K562 (cell line): ENCODE data around the gene PRKD1. TPM values are rescaled to one million over a fixed set of nuclear protein-coding genes. Genes with fewer than 3 reads are reported as not detected.

ENCODE experiments used
- BDP1 ChIP-seq: IDR thresholded peaks from 3 replicates; pipeline ENCODE4 v1.6.1; 2011; ENCODE audit not compliant: insufficient read length, insufficient read depth
- BRCA1 ChIP-seq, 2 experiments: fragments of 450-650 bp in 1 of 2; sonication (generic) in 1 of 2; formaldehyde crosslinking in 1 of 2; IDR thresholded peaks; 2 replicates each; pipeline versions ENCODE4 v1.5.0 to v1.6.1; 2017 to 2020; ENCODE audit warnings: mild to moderate bottlenecking in 1 of 2, missing genetic modification reagents in 1 of 2
- CCNT2 ChIP-seq: IDR thresholded peaks from 2 replicates; pipeline ENCODE4 v1.6.1; 2011; ENCODE audit warnings: borderline replicate concordance, low read depth, mild to moderate bottlenecking, moderate library complexity, mixed read lengths, low read length; ENCODE audit not compliant: insufficient read length; ENCODE audit errors: extremely low read depth
- CHD4 ChIP-seq: fragments of 200-600 bp; sonication (generic); IDR thresholded peaks from 3 replicates; pipeline ENCODE4 v1.6.1; 2012; ENCODE audit warnings: low read depth, mild to moderate bottlenecking, mixed read lengths, low read length, inconsistent platforms; ENCODE audit not compliant: insufficient read depth, insufficient replicate concordance, poor library complexity, severe bottlenecking
- CTBP1 ChIP-seq: fragments of 450-650 bp; IDR thresholded peaks from 2 replicates; pipeline ENCODE4 v1.6.1; 2016; ENCODE audit warnings: borderline replicate concordance
- DDX20 ChIP-seq: fragments of 450-650 bp; IDR thresholded peaks from 2 replicates; pipeline ENCODE4 v1.6.1; 2016; ENCODE audit warnings: missing genetic modification characterization, low read depth, mild to moderate bottlenecking, missing compliant biosample characterization, moderate library complexity
- E2F1 ChIP-seq: sonication (generic); formaldehyde crosslinking; IDR thresholded peaks from 2 replicates; pipeline ENCODE4 v1.8.1; 2023; ENCODE audit warnings: mild to moderate bottlenecking, missing genetic modification reagents, moderate library complexity
- ELF1 ChIP-seq: fragments of 200-800 bp; sonication (Bioruptor generic); IDR thresholded peaks from 2 replicates; pipeline ENCODE4 v1.6.1; 2016; ENCODE audit warnings: missing genetic modification characterization, missing compliant biosample characterization
- SMAD1 ChIP-seq: fragments of 150-350 bp; IDR thresholded peaks from 2 replicates; pipeline ENCODE4 v1.6.1; 2014; ENCODE audit warnings: low read length, low read depth; ENCODE audit not compliant: partially characterized antibody
- SMAD2 ChIP-seq: fragments of 150-350 bp; IDR thresholded peaks from 2 replicates; pipeline ENCODE4 v1.6.1; 2014; ENCODE audit warnings: low read depth, mild to moderate bottlenecking, low read length
- SMARCA5 ChIP-seq: fragments of 450-650 bp; IDR thresholded peaks from 2 replicates; pipeline ENCODE4 v1.6.1; 2016
- SRF ChIP-seq, 2 experiments: fragments of 250-450, 450-650 bp in 1 of 2; sonication (Bioruptor Pico) in 1 of 2; sonication (generic) in 1 of 2; formaldehyde crosslinking; IDR thresholded peaks; 2 replicates each; pipeline versions ENCODE4 v1.5.0 to v1.5.1; 2020 to 2022; ENCODE audit warnings: mild to moderate bottlenecking in 1 of 2, missing genetic modification reagents in 1 of 2
- XRCC5 ChIP-seq: fragments of 200-400 bp; formaldehyde crosslinking; IDR thresholded peaks from 2 replicates; pipeline ENCODE4 v1.6.1; 2017; ENCODE audit warnings: low read depth, mild to moderate bottlenecking, low read length
- ZNF212 ChIP-seq: fragments of 450-650 bp; formaldehyde crosslinking; IDR thresholded peaks from 2 replicates; pipeline ENCODE4 v1.4.0; 2020; ENCODE audit warnings: mild to moderate bottlenecking
- polyA plus RNA-seq, 8 experiments: library from polyadenylated mRNA; depleted of rRNA in 4 of 8; stranded (reverse) in 5 of 8; unstranded in 3 of 8; fragments of >200 nt; fragmentation: Nextera tagmentation in 2 of 8; fragmentation: Illumina TruSeq in 1 of 8; extraction: Ambion mirVana in 2 of 8; extraction: Trizol in 1 of 8; gene quantifications; 2 replicates each; pipeline versions ENCODE4 v1.2.1 to v1.2.3, GENCODE V29; 2011 to 2014; ENCODE audit warnings: inconsistent platforms in 1 of 8, missing spikeins in 1 of 8
- total RNA-seq, 7 experiments: library from RNA; depleted of rRNA in 6 of 7; stranded (reverse); fragments of >200 nt in 6 of 7; fragmentation: Illumina TruSeq in 2 of 7; extraction: Trizol in 2 of 7; gene quantifications; 2 replicates each; pipeline versions ENCODE4 v1.2.1 to v1.2.3, GENCODE V29; 2011 to 2021; ENCODE audit warnings: low replicate concordance in 1 of 7
- TF ChIP-seq, protein P1 (sequence below), 2 experiments: IDR thresholded peaks in 1 of 2; conservative IDR thresholded peaks in 1 of 2; 2 replicates each; pipeline ENCODE4 v1.6.1; 2016; ENCODE audit warnings: low read depth in 2 of 2, mild to moderate bottlenecking in 1 of 2, missing compliant biosample characterization in 1 of 2, missing genetic modification characterization in 1 of 2, moderate library complexity in 1 of 2
- TF ChIP-seq, protein P2 (sequence below): fragments of 200-800 bp; sonication (Bioruptor generic); IDR thresholded peaks from 2 replicates; pipeline ENCODE4 v1.6.1; 2017; ENCODE audit warnings: missing genetic modification characterization, missing compliant biosample characterization
- TF ChIP-seq, protein P3 (sequence below), 2 experiments: fragments of 200-800 bp in 1 of 2; sonication (Bioruptor generic) in 1 of 2; sonication (generic) in 1 of 2; formaldehyde crosslinking in 1 of 2; IDR thresholded peaks in 1 of 2; conservative IDR thresholded peaks in 1 of 2; 2 replicates each; pipeline versions ENCODE4 v1.5.0 to v1.6.1; 2016 to 2020; ENCODE audit warnings: missing compliant biosample characterization in 1 of 2, missing genetic modification characterization in 1 of 2, missing genetic modification reagents in 1 of 2
- TF ChIP-seq, protein P4 (sequence below): sonication (generic); formaldehyde crosslinking; IDR thresholded peaks from 2 replicates; pipeline ENCODE4 v1.9.0; 2022; ENCODE audit warnings: mild to moderate bottlenecking, missing genetic modification reagents

PRKD1 gene
- total and polyA plus RNA-seq, 9 of the 15 experiments (the other 6 are each of a cell fraction or from before 2014, with no cell fraction given): 0.04 to 0.25 (median 0.13) TPM; not detected in 1

DNA sequence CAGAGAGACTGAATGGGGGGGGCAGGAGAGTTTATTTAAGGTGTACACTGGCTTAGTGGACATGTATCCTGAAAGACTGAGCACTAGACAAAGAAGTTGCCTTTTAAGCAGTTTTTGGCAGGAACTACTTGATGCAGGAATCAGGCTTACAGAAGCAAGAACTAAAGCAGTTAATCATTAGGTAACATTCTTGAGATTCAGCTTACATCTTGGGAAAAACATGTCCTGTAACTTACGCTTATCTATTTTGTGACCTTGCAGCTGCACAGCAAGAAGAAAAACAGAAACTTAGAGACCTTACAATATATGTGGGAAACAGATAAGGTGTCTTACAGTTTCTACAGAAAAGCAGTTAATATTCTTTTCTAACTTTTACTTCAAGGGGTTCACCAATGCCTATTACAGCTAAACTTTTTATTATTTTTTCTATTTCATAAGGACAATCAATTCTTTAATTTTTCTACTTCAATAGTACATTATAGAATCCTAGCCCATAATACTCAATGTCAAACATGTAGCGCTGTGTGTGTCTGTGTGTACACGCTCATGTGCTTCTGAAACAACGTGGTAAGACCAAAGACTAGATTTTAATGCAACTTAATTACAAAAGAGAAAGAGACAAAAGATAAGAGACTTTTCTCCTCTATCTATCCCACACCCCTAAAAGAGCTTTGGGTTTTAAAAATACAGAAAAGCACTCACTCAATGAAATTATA, 276.9 kb downstream of the PRKD1 start (continued):
- TF ChIP-seq, protein P1, sequence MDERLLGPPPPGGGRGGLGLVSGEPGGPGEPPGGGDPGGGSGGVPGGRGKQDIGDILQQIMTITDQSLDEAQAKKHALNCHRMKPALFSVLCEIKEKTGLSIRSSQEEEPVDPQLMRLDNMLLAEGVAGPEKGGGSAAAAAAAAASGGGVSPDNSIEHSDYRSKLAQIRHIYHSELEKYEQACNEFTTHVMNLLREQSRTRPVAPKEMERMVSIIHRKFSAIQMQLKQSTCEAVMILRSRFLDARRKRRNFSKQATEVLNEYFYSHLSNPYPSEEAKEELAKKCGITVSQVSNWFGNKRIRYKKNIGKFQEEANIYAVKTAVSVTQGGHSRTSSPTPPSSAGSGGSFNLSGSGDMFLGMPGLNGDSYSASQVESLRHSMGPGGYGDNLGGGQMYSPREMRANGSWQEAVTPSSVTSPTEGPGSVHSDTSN (CRISPR knock-in tag; IDR thresholded peaks at IDR 0.05; ENCODE audit: low read depth): no peak
- TF ChIP-seq, protein P1 (tag; conservative IDR thresholded peaks at IDR 0.05; ENCODE audit: low read depth): peak; percentile 74
- TF ChIP-seq SMAD1: no peak
- TF ChIP-seq CCNT2: no peak
- TF ChIP-seq, protein P2, sequence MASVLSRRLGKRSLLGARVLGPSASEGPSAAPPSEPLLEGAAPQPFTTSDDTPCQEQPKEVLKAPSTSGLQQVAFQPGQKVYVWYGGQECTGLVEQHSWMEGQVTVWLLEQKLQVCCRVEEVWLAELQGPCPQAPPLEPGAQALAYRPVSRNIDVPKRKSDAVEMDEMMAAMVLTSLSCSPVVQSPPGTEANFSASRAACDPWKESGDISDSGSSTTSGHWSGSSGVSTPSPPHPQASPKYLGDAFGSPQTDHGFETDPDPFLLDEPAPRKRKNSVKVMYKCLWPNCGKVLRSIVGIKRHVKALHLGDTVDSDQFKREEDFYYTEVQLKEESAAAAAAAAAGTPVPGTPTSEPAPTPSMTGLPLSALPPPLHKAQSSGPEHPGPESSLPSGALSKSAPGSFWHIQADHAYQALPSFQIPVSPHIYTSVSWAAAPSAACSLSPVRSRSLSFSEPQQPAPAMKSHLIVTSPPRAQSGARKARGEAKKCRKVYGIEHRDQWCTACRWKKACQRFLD: peak; percentile 58; the same call in 1 of the 2 replicates
- TF ChIP-seq SRF (CRISPR knock-in tag; IDR thresholded peaks at IDR 0.05): no peak
- no peak for TF ChIP-seq DDX20 (tag)
- no peak for TF ChIP-seq ELF1 (tag)
- TF ChIP-seq, protein P3, sequence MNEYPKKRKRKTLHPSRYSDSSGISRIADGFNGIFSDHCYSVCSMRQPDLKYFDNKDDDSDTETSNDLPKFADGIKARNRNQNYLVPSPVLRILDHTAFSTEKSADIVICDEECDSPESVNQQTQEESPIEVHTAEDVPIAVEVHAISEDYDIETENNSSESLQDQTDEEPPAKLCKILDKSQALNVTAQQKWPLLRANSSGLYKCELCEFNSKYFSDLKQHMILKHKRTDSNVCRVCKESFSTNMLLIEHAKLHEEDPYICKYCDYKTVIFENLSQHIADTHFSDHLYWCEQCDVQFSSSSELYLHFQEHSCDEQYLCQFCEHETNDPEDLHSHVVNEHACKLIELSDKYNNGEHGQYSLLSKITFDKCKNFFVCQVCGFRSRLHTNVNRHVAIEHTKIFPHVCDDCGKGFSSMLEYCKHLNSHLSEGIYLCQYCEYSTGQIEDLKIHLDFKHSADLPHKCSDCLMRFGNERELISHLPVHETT (CRISPR knock-in tag; conservative IDR thresholded peaks at IDR 0.05 in 1 of 2, IDR thresholded peaks at IDR 0.05 in 1 of 2): no peak
- no peak for TF ChIP-seq E2F1 (CRISPR knock-in tag)
- TF ChIP-seq CHD4: no peak
- no peak for TF ChIP-seq XRCC5
- no peak for TF ChIP-seq BRCA1 (IDR thresholded peaks at IDR 0.05)
- TF ChIP-seq BRCA1 (CRISPR knock-in tag; IDR thresholded peaks at IDR 0.05): no peak
- TF ChIP-seq ZNF212 (CRISPR knock-in tag): no peak
- TF ChIP-seq, protein P4, sequence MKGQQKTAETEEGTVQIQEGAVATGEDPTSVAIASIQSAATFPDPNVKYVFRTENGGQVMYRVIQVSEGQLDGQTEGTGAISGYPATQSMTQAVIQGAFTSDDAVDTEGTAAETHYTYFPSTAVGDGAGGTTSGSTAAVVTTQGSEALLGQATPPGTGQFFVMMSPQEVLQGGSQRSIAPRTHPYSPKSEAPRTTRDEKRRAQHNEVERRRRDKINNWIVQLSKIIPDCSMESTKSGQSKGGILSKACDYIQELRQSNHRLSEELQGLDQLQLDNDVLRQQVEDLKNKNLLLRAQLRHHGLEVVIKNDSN (CRISPR knock-in tag): no peak
- no peak for TF ChIP-seq SMARCA5
- no peak for TF ChIP-seq CTBP1
- no peak for TF ChIP-seq BDP1
- TF ChIP-seq SMAD2: no peak
